Activated T-cell treated with anti-CD3 and anti-CD28 coated beads, Interleukin-2, amount 50 U/mL, for 4 hours (primary cell): ENCODE measurements around the gene CRCP. TPM values are rescaled to one million over a fixed set of nuclear protein-coding genes. Genes with fewer than 3 reads are reported as not detected.
"Not testable (repeated sequence)": the region's sequence is repeated elsewhere in the genome, so short reads cannot be mapped to it uniquely, and the experiment has no call there.

Experiments
- ATAC-seq, 2 donors: fragments of 200-7000 bp; cut with Tn5 transposase; one replicate each; pipeline ENCODE4 v1.10.0; 2021
- DNase-seq: peaks from one replicate; pipeline ENCODE4 v3.0.0-alpha.2; 2020
- H3K27me3 Mint-ChIP-seq: one replicate; pipeline ENCODE4 v1.8.0; 2021; ENCODE audit warnings: low read depth, mixed read lengths
- H3K36me3 Mint-ChIP-seq: one replicate; pipeline ENCODE4 v1.8.0; 2022; ENCODE audit warnings: mixed read lengths; ENCODE audit not compliant: insufficient read depth
- H3K4me1 Mint-ChIP-seq: one replicate; pipeline ENCODE4 v1.8.0; 2021; ENCODE audit warnings: low read depth, mixed read lengths
- H3K4me3 Mint-ChIP-seq: one replicate; pipeline ENCODE4 v1.8.0; 2021; ENCODE audit warnings: mild to moderate bottlenecking, moderate library complexity, mixed read lengths
- H3K9me3 Mint-ChIP-seq: one replicate; pipeline ENCODE4 v1.8.0; 2021; ENCODE audit warnings: mixed read lengths
- total RNA-seq, 3 donors: library from RNA; stranded (reverse); gene quantifications; one replicate each; pipeline ENCODE4 v1.2.1, GENCODE V29; 2021

Gene CRCP
- total RNA-seq, 3 donors from 2014 or later = 41.9 to 48.0 (median 47.6) TPM

- not testable (repeated sequence) for H3K36me3 Mint-ChIP-seq, H3K4me3 Mint-ChIP-seq, H3K27me3 Mint-ChIP-seq, H3K9me3 Mint-ChIP-seq, DNase-seq
- peaks cover 46% of the 10 kb centered on the region for H3K4me1 Mint-ChIP-seq
- peak; percentile 53 to 73 for ATAC-seq
Observed at GRCh38 chr7:66125781-66126352, 11.2 kb downstream of the CRCP start.

GRCh38 chr7:66127172-66127571 is 12.5 kb downstream of the CRCP start:
- not testable (repeated sequence) for H3K9me3 Mint-ChIP-seq, H3K27me3 Mint-ChIP-seq, H3K4me3 Mint-ChIP-seq, DNase-seq, H3K36me3 Mint-ChIP-seq, ATAC-seq
- peaks cover 46% of the 10 kb centered on the region for H3K4me1 Mint-ChIP-seq

DNA sequence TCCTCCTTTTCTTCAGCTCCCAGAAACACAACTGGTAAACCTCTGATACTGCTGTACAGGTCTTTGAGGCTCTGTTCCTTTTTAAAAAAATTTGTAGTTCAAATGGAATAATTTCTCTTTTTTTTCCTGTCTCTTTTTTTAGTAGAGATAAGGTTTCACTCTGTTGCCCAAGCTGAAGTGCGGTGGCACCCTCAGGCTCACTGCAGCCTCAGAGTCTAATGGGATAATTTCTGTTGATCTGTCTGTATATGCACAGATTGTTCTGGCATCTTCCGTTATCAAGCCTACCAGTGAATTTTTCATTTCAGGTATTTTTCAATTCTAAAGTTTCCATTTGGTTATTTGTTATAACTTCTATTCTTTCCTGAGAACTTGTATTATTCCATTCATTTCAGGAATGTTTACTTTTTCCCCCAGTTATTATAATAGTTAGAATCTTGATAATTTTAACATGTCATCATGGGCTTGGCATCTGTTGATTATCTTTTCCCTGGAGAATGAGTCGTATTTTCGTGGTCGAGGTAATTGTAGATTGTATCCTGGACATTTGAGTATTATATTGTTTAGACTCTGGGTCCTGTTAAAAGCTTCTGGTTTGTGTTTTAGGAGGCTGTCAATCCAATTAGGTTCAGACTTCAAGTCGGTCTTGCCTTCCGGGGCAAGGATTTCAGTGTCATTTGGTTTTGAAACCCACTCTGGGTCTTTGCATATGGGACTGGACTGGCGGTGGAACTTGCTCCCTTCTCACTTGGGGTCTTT is 24.5 kb downstream of the CRCP start:
- Mint-ChIP-seq H3K9me3 (no peaks in the 10 kb centered on the region), H3K27me3 (no peaks in the 10 kb centered on the region), H3K36me3 (peaks cover 61% of the 10 kb centered on the region), H3K4me3 (no peak overlapping the region), H3K4me1 (no peaks in the 10 kb centered on the region)
- DNase-seq (no peak), ATAC-seq (no peak)

DNA sequence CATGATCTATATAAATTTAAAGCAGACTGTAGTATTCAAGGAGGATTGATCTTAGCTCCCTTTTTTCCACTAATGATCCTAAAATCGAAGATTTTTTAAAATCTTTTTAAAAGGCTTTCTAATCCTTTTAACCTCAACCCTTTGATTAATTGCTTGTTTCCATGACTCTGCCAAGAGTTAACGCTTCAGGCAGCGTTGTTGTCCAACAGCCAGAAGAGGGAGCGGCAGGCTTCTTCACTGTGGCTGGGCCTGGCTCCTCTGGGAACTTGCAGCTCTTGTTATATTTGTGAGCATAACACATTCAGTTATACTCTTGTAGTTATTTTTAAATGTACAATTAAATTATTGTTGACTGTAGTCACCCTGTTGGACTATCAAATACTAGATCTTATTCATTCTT is 26.3 kb downstream of the CRCP start:
- peaks cover 61% of the 10 kb centered on the region for H3K36me3 Mint-ChIP-seq
- no peaks in the 10 kb centered on the region for H3K4me1 Mint-ChIP-seq
- ATAC-seq (no peak), DNase-seq (no peak)
- no peaks in the 10 kb centered on the region for H3K27me3 Mint-ChIP-seq
- no peaks in the 10 kb centered on the region for H3K9me3 Mint-ChIP-seq
- no peak overlapping the region for H3K4me3 Mint-ChIP-seq

DNA sequence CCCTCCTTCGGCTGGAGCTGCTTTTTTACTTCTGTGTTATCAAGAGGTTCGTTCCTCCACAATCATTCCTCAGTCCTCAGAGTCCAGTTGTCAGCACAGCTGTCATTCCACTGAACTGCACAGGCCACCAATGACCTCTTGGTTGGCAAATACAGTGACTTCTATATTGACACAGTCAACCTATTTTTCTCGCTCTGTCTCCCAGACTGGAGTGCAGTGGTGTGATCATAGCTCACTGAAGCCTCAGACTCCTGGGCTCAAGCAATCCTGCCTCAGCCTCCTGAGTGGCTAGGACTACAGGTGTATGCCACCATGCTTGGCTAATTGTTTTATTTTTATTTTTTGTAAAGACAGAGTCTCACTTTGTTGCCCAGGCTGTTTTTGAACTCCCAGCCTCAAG is 27.7 kb downstream of the CRCP start:
- Mint-ChIP-seq H3K4me3 (no peak overlapping the region), H3K9me3 (no peaks in the 10 kb centered on the region), H3K27me3 (no peaks in the 10 kb centered on the region), H3K4me1 (peaks cover 6% of the 10 kb centered on the region), H3K36me3 (peaks cover 68% of the 10 kb centered on the region)
- DNase-seq (no peak), ATAC-seq (no peak)

- no peaks in the 10 kb centered on the region for H3K27me3 Mint-ChIP-seq
- H3K9me3 Mint-ChIP-seq = no peaks in the 10 kb centered on the region
- peaks cover 8% of the 10 kb centered on the region for H3K4me1 Mint-ChIP-seq
- no peak for DNase-seq
- H3K36me3 Mint-ChIP-seq = peaks cover 61% of the 10 kb centered on the region
- no peak for ATAC-seq
- H3K4me3 Mint-ChIP-seq = no peak overlapping the region
Observed at GRCh38 chr7:66142996-66143395, 28.3 kb downstream of the CRCP start.

- H3K27me3 Mint-ChIP-seq = no peaks in the 10 kb centered on the region
- no peak for DNase-seq
- peaks cover 15% of the 10 kb centered on the region for H3K4me1 Mint-ChIP-seq
- peaks cover 63% of the 10 kb centered on the region for H3K36me3 Mint-ChIP-seq
- no peak overlapping the region for H3K4me3 Mint-ChIP-seq
- no peak for ATAC-seq
- H3K9me3 Mint-ChIP-seq = no peaks in the 10 kb centered on the region
Observed at GRCh38 chr7:66143876-66144332, 29.3 kb downstream of the CRCP start.

DNA sequence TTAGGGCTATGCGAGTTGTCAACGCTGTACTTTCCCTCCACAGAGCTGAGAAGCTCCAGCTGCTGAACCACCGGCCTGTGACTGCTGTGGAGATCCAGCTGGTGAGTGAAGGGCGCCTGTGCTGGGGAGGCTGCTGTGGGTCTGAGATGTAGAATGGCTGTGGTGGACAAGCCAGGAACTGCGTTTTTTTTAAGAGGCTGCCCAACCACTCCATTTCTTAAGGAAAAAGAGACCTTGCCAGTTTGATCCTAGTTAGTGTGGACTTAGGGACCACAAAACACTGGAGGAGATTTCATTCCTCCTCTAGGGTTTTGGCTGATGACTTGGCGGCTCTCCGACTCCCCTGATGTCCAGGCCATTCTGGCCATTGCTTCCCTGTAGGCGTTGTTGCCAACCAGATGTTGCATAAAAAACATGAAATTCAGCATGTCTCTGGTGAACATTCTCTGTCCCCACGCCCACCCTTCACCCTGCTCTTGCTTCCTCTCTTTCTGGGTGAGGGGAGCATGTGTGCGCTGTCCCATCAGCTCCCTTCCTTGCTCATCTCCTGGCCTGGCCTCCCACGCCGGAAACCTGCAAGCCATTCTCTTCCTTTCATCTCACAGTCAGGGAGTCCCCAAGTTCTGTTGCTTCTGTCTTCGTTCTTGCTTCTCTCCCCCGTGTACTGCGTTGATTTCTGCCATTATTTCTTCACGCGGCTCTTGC is 30.9 kb downstream of the CRCP start:
- Mint-ChIP-seq H3K27me3 (no peaks in the 10 kb centered on the region), H3K36me3 (peaks cover 59% of the 10 kb centered on the region), H3K4me1 (peaks cover 29% of the 10 kb centered on the region), H3K4me3 (no peak overlapping the region), H3K9me3 (no peaks in the 10 kb centered on the region)
- no peak for ATAC-seq
- DNase-seq = no peak

DNA sequence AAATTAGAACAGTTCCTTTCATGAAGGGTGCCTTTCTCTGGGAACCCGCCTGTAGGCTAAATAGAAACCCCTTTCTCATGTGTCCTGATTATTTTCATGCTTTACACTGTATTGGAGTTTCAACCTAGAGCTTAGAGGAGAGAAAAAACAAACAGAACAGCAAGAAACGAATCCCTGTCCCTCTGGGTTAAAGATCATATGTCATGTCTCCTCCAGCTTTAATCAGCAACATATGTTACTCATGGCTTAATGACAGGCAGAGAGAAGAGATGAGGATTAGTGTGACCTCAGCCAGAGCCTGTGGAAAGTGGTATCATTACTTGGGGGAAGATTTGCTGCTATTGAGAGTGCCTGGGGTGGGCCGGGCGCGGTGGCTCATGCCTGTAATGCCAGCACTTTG is 32.1 kb downstream of the CRCP start:
- peaks cover 53% of the 10 kb centered on the region for H3K36me3 Mint-ChIP-seq
- H3K27me3 Mint-ChIP-seq = no peaks in the 10 kb centered on the region
- no peak for ATAC-seq
- no peaks in the 10 kb centered on the region for H3K9me3 Mint-ChIP-seq
- no peak for DNase-seq
- H3K4me1 Mint-ChIP-seq = peaks cover 34% of the 10 kb centered on the region
- H3K4me3 Mint-ChIP-seq = no peak overlapping the region

GRCh38 chr7:66147657-66148056 is 33.0 kb downstream of the CRCP start:
- peaks cover 34% of the 10 kb centered on the region for H3K4me1 Mint-ChIP-seq
- H3K36me3 Mint-ChIP-seq = peaks cover 56% of the 10 kb centered on the region
- not testable (repeated sequence) for H3K27me3 Mint-ChIP-seq, ATAC-seq, H3K4me3 Mint-ChIP-seq, H3K9me3 Mint-ChIP-seq, DNase-seq

DNA sequence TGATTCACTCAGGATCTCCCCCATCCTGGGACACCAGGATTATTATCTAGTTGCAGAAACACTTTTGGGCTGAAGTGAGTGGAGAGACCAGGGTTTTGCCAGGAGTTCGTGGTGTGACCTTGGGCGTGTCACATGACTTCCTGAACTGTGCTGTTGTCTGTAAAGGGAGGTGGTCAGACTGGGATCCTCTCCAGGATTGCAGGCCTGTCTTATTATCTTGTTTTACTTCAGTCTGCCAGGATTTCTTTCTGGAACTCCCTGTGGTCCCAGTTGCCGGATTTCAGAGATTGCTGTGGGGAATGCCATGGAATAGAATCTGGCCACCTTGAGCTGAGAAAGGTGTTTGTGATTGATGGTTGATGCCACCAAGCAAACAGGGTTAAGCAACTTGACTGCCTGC is 35.8 kb downstream of the CRCP start:
- H3K4me3 Mint-ChIP-seq = no peak overlapping the region
- peaks cover 34% of the 10 kb centered on the region for H3K4me1 Mint-ChIP-seq
- H3K36me3 Mint-ChIP-seq = peaks cover 42% of the 10 kb centered on the region
- ATAC-seq (no peak), DNase-seq (no peak)
- H3K9me3 Mint-ChIP-seq = no peaks in the 10 kb centered on the region
- H3K27me3 Mint-ChIP-seq = no peaks in the 10 kb centered on the region

DNA sequence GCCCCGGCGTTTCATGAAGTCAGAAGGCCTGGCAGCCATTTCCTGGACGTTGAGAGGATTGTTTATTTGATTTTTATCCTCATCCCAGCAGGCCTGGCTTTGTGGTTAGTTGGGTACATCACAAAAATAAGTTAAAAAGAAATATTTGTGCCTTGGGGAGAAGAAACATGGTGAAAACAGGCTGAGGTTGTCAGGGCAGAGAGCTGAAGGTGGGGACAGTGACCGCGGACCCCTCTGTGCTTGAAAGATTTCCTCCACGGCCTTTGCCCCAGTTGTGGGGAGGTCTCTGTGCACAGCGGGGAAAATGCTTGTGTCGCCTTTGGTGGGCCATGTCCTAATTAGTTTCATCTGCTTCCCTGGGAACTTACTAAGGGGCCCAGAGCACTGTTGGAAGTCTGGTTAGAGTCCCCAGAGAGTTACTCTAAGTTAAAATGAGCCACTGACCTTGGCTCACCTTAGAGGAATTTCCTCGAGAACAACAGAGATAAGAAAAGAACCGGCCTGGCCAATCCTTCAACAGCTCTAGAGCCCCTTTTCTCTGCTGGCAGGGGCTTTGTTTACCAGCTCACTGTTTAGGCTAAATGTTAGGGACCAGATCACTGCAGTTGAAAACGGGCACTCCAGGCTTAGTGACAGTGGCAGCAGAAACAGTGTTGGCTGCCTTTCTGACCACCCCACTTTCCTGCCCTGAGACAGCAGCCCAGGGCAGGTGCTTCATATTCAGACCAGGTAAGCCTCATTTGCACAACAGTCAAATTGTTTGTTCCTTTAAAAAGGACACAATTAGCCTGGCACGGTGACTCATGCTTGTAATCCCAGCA is 37.9 kb downstream of the CRCP start:
- Mint-ChIP-seq H3K4me3 (no peak overlapping the region), H3K36me3 (peaks cover 32% of the 10 kb centered on the region), H3K27me3 (no peaks in the 10 kb centered on the region), H3K9me3 (no peaks in the 10 kb centered on the region), H3K4me1 (peaks cover 27% of the 10 kb centered on the region)
- ATAC-seq (no peak), DNase-seq (no peak)

GRCh38 chr7:66153691-66154090 is 39.0 kb downstream of the CRCP start:
- no peak overlapping the region for H3K4me3 Mint-ChIP-seq
- DNase-seq (no peak), ATAC-seq (no peak)
- no peaks in the 10 kb centered on the region for H3K27me3 Mint-ChIP-seq
- H3K9me3 Mint-ChIP-seq = no peaks in the 10 kb centered on the region
- peaks cover 21% of the 10 kb centered on the region for H3K4me1 Mint-ChIP-seq
- H3K36me3 Mint-ChIP-seq = peaks cover 35% of the 10 kb centered on the region

DNA sequence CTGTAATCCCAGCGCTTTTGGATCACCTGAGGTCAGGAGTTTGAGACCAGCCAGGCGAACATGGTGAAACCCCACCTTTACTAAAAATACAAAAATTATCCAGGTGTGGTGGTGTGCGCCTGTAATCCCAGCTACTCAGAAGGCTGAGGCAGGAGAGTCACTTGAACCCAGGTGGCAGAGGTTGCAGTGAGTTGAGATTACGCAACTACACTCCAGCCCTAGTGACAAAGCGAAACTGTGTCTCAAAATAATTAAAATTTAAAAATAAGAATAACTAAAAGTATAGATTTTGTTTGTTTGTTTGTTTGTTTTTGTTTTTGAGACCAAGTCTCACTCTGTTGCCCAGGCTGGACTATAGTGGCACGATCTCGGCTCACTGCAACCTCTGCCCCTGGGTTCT is 41.4 kb downstream of the CRCP start:
- peaks cover 29% of the 10 kb centered on the region for H3K36me3 Mint-ChIP-seq
- H3K27me3 Mint-ChIP-seq, H3K4me1 Mint-ChIP-seq, H3K9me3 Mint-ChIP-seq, DNase-seq, H3K4me3 Mint-ChIP-seq, ATAC-seq: not testable (repeated sequence)
